HCT116 (cell line): ENCODE measurements around the gene MISP3.

ENCODE experiments used
- EZH2 ChIP-seq: fragments of 200-600 bp; sonication (generic); IDR thresholded peaks from 2 replicates; pipeline ENCODE4 v1.6.1; 2017; ENCODE audit warnings: antibody characterized with exemption, mixed run types
- JUND ChIP-seq: IDR thresholded peaks from 2 replicates; pipeline ENCODE4 v1.6.1; 2012
- POLR2A ChIP-seq: IDR thresholded peaks from 2 replicates; pipeline ENCODE4 v1.7.0; 2011; ENCODE audit warnings: borderline replicate concordance; ENCODE audit not compliant: insufficient read depth, insufficient read length; ENCODE audit errors: extremely low read depth
- RAD21 ChIP-seq: IDR thresholded peaks from 2 replicates; pipeline ENCODE4 v1.6.1; 2012; ENCODE audit warnings: low read depth, mild to moderate bottlenecking
- YY1 ChIP-seq: IDR thresholded peaks from 2 replicates; pipeline ENCODE4 v1.6.1; 2011; ENCODE audit warnings: low read length, low read depth, moderate library complexity, mild to moderate bottlenecking; ENCODE audit not compliant: insufficient replicate concordance; ENCODE audit errors: extremely low read depth
- TF ChIP-seq, protein P1 (sequence below), 3 experiments: fragments of 200-600 bp in 1 of 3; sonication (generic) in 1 of 3; IDR thresholded peaks in 2 of 3; conservative IDR thresholded peaks in 1 of 3; 2 replicates each; pipeline ENCODE4 v1.5.1; 2012 to 2017; ENCODE audit warnings: low read depth in 2 of 3, low read length in 2 of 3, antibody characterized with exemption in 1 of 3, borderline replicate concordance in 1 of 3, control low read depth in 1 of 3, mild to moderate bottlenecking in 1 of 3, mixed read lengths in 1 of 3, mixed run types in 1 of 3, moderate library complexity in 1 of 3; ENCODE audit not compliant: insufficient read depth in 1 of 3

DNA sequence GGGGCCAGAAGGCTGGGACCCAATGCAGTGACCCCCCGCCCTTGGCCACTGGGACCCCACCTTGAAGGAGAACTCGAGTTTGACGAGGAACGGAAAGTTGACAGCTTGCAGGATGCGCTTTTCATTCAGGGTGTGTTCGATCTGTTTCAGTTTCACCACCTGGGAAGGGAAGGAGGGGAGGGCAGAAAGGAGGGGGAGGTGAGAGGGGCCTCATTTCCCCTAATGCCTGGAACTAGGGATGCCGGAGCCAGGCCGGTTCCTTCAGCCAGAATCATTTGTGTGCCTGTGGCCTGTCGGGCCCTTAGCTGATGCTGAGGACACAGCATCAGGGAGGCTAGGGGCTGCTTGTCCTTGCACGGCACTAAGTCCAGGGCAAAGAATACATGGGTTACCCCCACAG, 30.2 kb downstream of the MISP3 start:
- TF ChIP-seq YY1 = no peak
- TF ChIP-seq, protein P1, sequence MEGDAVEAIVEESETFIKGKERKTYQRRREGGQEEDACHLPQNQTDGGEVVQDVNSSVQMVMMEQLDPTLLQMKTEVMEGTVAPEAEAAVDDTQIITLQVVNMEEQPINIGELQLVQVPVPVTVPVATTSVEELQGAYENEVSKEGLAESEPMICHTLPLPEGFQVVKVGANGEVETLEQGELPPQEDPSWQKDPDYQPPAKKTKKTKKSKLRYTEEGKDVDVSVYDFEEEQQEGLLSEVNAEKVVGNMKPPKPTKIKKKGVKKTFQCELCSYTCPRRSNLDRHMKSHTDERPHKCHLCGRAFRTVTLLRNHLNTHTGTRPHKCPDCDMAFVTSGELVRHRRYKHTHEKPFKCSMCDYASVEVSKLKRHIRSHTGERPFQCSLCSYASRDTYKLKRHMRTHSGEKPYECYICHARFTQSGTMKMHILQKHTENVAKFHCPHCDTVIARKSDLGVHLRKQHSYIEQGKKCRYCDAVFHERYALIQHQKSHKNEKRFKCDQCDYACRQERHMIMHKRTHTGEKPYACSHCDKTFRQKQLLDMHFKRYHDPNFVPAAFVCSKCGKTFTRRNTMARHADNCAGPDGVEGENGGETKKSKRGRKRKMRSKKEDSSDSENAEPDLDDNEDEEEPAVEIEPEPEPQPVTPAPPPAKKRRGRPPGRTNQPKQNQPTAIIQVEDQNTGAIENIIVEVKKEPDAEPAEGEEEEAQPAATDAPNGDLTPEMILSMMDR (IDR thresholded peaks at IDR 0.05 in 2 of 3, conservative IDR thresholded peaks at IDR 0.05 in 1 of 3; ENCODE audit: borderline replicate concordance in 1 of 3, insufficient read depth in 1 of 3, low read depth in 2 of 3, low read length in 2 of 3) = no peak
- no peak for TF ChIP-seq JUND
- TF ChIP-seq RAD21 = no peak
- no peak for TF ChIP-seq POLR2A
- no peak for TF ChIP-seq EZH2
